NOMO-1 (cell line): ENCODE data around the gene DEDD.
A peak's percentile ranks its signal among the peaks of the same experiment; 100 is the strongest.

Experiments used
- DNase-seq, 2 experiments: peaks; one replicate each; lab custom pipeline; 2025; ENCODE audit not compliant: unreplicated experiment in 2 of 2; lab: John Stamatoyannopoulos, UW

The DEDD gene, protein sequence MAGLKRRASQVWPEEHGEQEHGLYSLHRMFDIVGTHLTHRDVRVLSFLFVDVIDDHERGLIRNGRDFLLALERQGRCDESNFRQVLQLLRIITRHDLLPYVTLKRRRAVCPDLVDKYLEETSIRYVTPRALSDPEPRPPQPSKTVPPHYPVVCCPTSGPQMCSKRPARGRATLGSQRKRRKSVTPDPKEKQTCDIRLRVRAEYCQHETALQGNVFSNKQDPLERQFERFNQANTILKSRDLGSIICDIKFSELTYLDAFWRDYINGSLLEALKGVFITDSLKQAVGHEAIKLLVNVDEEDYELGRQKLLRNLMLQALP

DNA sequence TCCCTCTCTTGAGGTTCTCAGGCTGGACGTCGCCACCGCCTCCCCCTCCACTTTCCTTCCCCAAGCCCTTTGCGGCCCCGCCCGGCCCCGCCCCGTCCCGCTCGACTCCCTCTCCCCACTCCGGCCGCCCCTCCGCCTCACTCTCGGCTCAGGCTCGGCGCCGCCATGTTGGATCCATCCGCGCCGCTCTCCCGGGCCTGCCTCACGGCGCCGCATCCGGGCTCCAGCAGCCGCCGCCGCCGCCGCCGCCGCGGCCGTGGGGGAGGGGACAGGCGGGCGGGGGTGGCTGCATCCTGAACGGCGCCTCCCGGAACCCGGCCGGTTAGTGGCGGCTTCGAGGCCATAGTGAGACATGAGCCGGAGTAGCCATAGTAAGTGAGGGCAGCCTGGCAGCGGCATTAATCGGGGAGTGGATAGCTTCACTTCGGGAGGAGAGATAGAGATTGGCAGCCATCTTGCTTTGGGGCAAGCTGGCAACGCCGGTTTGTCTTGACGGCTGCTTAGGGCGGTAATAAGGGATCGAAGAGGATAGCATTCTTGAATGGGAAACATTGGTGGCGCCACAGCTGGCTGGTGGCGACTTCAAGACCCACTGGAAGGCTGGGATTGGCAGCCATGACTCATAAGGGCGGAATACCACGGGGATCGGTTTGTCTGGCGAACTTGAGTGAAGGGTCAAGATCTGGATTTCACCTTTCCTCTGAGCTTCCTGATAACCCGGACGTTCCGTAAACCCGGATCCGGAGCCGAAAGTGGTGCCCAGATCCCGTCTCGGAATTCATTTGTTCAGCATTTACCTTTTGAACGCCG, at the start of gene DEDD:
DEDD (minus strand) TSS at position 258 of the 810 bp plus-strand sequence. CDS start 8,205 bp downstream, outside the sequence.
- peak; percentile 95 to 99 for DNase-seq

DNA sequence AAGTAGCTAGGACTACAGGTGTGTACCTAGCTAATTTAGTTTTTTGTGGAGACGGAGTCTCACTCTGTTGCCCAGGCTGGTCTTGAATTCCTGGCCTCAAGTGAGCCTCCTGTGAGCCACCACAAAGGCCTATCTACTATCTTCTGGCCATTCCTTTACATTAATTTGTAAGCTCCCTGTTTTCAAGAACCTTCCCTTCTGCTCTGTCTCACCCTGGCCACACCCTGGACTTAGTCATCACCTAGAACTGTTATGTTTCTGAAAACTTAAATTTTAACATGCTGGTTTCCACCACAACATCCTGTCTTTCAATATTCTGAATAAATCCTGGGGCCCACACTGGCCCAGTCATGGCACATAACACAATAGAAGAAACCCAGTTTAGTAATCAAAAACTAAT, 49.7 kb upstream of the DEDD start:
- DNase-seq = peak; percentile 70 to 79

DNA sequence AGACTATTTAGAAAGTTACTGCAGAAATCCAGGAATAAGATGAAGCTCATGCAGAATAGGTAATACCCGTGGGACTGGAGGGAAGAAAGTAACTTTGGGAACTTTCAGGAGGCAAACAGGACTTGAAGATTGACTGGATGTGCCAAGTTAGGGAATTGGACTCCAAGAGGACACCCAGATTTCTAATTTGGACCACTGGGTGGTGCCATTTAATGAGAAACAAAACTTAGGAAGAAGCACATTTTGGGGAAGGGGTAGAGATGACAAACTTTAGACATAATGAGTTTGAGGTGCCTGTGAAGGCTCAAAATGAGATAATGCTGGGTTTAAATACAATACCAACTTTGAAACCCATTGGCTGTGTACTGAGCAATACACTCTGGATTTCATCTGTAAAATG, 48.2 kb upstream of the DEDD start:
- DNase-seq = no peak

DNA sequence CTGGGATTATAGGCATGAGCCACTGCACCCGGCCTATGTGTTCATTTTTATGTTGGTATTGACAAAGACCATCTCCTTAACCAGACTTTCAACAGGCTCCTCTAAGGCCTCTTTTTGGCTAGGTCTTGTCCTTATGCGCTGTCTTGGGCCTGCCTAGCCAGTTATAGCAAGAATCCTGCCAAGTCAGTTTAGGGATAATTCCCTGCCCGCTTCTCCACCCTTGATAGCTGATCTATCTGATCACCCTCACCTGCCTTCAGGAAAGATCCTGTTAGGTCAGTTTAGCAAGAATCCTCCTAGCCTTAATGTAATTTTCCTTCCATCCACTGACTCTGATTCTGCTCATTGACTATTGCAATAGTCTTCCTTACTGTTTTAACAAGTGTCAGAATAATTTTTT, 47.2 kb upstream of the DEDD start:
- DNase-seq = no peak

DNA sequence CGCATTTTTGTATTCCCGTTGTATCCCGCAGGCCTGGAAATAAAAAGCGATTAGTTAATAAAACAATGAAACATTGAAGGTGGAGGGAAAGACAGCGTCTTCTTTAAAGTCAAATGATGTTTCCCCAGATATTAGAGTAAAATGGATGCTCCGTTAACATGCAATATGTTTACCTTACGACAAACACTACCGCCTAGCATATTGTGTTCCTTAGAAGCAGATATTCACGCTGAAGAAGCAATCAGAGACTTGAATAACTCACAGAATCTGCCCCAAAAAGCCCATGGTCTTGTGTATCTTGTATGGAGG, 45.4 kb upstream of the DEDD start:
- no peak for DNase-seq

DNA sequence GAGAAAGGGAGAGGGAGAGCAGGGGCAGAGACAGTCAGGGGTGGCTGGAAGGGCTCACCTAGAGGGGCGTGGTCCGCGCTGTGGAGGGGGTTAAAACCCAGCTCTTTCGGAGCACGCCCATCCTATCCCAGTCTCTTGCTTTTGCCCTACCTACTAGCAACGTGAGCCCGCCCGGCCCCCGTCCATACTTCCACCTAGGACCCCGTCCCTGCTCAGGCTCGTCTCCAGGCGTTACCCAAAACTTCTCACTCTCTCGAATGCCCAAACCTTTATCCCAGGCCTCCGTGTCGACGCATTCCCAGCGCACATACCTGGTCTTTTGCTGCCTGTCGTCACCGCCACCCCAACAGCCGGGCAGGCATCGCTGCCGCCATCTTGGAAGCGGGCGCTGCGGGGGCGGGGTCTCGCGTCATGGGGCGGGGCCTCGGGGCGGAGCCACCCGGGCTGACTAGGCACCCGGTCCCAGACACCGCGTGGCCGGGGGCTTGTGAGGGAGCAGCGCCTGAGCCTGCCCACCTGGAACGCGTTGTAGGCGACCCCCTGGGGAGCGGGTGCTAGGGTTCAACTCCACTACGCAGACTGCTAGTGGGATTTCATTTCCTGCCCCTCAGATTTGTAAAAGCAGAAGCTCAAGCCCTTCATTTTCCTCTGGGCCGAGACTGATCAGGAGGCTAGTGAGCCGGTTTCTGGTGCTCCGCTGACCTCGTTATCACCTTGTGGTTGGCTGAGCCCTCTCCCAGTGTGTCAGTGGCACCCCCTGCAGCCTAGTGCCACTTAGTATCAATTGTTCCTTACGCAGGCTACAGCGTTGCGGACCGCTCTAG, 44.9 kb upstream of the DEDD start, which contains the start of gene B4GALT3:
B4GALT3 (minus strand) TSS at position 396 of the 824 bp plus-strand sequence. CDS start 1,447 bp downstream, outside the sequence.
- DNase-seq = peak; percentile 76 to 78

DNA sequence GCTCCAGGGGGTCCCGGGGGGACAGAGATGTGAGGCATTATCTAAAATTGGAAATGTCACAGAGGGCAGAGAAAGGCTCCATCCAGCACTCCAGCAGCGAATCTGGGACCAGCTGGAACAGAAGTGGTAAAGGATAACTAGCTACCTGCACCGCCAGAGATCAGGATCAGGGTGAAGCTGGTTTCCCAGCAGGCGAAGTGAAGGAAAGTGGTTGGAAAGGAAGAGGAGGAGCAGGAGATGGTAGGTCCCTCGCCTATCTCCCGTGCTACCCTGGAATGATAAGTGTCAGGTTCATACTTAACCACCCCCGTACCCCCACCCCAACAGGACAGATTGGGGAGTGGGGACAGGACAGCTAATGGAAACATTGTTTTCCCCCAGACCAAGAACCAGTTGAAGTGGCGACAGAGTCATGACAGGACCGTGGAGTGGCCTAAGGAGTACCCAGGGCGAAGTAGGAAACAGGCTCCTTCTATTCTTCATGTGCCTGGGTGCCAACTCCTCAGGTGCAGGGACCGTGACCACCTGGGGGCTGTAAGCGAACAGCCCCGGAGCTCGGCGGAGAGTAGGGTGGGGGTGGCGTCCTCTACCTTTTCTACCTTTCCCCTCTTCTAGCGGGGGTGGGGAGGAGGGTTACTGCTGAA, 44.1 kb upstream of the DEDD start:
- no peak for DNase-seq

DNA sequence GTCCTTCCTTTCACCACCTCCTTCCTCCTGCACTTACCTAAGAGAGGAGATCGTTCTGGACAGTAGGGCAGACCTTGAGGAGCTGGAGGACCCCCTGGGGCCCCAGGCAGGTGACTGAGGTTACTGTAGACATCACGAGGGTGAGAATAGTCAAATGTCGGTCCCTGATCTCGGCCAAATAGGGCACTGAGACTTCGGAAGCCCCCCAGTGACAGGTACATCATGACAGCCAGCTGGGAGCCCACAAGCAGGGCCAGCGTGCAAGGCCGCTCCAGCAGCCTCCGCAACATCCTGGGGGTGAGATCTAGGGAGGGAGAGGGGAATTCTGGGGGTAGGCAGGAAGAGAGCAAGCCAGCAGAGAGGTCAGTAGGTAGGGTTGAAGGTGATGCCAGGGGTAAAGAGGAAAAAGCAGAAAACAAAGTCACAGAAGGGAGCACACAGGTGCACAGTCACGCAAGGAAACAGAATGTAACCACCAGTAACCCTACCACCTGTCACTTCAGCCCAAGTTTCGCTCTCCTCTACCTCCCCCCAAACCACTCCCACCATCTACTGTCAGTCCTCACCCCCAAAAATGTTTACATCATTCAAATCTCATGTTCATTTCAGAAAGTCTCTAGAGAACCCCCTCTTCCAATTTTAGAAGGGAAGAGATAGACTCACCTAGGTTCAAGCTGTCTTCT, 43.4 kb upstream of the DEDD start:
- DNase-seq = no peak

DNA sequence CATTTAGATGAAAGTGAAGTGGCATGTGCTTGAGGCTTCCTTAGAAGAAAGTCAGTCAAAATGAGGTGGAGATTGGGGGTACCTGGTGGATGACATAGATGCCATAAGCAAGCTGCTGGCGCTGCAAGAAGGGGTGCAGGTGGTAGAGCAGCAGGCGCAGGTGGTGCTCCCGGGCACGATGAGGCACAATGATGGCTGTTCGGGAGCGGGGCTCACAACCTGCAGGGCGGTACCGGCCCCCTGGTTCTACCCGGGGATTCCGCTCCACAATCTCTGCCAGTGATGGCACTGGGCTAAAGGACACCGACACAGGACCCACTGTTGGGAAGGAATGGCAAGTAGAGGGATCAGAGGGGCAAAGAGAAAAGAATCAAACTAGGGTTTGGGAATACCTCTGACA, 42.4 kb upstream of the DEDD start:
- DNase-seq = no peak

DNA sequence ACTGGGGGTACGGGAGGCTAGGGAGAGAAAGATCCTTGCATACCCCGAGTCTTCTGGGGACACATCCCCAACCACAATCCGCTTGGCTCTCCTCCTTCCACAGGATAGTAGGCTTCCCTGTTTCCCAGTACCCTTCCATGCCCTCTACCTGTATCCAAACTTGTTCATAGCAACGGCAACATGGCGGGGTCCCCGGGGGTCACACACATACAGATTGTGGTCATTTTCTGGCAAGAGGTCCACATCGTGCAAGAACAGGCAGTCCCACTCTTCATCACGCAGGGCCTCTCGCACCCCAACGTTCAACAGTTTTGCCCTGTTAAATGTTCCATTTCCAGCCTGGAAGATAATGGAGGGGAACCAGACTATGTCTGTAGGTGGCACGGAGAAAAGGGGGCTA, 41.2 kb upstream of the DEDD start:
- DNase-seq = no peak

DNA sequence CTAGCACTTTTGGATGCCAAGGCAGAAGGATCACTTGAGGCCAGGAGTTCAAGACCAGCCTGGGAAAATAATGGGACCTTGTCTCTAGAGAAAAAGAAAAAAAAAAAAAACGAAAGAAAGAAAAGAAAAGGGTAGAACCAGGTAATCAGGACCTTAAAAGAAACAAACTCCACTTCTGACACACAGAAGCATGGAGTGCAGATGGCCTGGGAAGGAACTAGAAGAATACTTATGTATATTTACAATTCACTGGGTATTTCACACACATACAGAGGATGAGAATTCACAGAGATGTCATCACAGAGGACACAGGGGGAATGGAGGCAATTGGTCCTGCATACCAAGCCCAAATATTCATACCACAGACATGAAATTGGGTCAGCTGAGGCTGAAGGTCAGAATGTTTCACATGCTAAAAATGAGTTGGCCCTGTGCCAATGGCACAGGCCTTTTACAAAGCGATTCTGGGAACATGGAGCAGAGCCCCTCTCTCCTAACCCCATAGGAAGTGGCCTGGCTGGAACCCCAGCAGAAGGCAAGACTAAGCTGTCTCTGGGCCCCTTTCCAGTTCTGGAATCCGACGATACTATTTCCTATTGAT, 40.4 kb upstream of the DEDD start:
- no peak for DNase-seq

DNA sequence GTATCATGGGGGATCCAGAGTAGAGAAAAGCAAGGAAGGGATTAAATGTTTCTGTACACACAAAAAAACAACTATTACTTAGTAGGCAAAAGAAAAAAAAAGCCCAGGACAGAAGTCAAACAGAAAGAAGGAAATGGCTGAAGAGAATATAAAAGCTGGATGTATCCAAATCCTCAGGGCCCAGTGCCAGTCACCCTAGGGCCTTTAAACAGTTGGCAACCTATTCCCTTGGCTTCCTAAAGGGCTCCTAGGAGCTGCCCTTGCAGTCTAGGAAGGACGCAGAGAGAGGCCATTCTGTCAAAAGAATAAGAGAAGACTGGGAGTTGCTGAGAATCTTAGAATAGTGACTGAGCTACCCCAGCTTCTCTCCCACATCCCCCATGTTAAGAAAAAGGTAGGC, 39.9 kb upstream of the DEDD start:
- DNase-seq = no peak

DNA sequence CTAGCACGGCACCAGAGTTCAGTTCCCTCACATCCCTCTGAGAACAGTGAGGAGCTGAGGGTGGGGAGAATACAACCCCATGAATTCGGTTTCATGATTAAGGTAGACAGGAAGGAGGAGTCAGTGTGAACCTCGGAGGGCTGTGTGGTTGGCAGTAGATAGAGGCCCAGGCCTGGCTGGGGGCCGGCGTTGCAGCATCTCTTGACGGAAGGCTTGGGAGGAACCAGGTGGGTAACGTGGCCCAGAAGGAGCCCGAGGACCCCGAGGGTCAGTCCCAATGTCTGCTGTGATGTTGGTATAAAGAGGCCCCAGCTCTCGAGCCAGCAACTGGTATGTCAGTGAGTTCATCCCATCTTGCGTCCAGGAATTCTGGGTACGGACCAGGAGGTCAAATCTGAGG, 39.2 kb upstream of the DEDD start:
- no peak for DNase-seq

DNA sequence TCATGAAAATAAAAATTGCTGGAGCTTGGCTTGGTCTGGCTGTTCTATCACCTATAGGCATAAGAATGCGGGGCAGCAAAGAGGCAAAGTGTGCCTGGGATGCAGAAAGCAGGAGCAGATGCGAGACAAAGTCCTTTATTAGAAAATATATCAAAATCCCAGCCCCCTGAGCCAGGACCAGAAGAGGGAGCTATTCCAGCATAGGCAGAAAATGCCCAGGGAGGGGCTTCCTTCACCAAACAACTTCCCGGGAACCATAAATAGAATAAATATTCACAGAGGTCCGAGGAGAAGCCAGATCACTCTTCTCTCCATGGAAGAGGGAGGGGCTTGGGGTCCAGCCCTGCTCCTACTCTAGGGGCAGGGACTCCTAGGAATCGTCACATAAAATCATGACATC, 38.7 kb upstream of the DEDD start:
- no peak for DNase-seq

DNA sequence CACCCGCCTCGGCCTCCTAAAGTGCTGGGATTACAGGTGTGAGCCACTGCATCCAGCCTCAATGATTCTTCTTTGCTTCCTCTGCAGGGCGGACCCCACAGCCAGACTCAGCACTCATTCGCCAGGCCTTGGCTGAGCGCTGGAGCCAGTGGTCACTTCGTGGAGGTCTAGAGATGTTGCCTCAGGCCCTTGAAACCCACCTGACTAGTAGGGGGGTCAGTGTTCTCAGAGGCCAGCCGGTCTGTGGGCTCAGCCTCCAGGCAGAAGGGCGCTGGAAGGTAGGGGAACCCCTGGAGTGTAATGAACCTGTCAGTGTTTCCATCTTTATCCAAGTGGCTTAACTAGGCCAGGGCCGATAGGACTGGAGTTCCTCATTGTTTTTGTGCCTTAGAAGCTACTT, 36.4 kb upstream of the DEDD start:
- DNase-seq = no peak

DNA sequence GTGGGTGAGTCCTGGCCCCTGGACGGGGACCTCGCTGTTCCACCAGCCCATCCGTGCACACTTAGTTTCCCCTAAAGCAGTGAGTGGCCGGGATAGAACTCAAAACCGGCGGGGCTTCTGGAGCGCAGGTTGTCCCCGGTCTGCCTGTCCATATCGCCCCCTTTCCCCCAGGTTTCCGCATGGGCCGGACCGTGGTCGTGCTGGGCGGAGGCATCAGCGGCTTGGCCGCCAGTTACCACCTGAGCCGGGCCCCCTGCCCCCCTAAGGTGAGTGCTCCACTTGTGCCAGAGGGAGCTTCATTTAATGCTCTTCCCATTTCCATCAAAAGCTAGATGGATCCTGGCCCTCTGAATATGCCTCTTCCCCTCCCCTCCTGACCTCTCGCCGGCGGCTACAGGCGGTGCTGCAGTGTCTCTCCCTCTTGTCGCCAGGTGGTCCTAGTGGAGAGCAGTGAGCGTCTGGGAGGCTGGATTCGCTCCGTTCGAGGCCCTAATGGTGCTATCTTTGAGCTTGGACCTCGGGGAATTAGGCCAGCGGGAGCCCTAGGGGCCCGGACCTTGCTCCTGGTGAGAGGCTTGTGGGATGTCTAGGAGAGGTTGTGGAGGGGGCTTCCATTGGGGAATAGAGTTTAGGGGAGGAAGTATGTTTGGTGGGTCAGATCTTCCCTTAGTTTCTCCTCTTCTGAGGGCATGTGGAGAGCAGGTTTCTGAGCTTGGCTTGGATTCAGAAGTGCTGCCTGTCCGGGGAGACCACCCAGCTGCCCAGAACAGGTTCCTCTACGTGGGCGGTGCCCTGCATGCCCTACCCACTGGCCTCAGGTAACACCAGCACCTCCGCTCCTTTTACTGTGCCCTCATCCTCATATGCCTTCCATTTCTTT, 34.4 kb upstream of the DEDD start:
- peak in 1 of 2 experiments; percentile 15 for DNase-seq

DNA sequence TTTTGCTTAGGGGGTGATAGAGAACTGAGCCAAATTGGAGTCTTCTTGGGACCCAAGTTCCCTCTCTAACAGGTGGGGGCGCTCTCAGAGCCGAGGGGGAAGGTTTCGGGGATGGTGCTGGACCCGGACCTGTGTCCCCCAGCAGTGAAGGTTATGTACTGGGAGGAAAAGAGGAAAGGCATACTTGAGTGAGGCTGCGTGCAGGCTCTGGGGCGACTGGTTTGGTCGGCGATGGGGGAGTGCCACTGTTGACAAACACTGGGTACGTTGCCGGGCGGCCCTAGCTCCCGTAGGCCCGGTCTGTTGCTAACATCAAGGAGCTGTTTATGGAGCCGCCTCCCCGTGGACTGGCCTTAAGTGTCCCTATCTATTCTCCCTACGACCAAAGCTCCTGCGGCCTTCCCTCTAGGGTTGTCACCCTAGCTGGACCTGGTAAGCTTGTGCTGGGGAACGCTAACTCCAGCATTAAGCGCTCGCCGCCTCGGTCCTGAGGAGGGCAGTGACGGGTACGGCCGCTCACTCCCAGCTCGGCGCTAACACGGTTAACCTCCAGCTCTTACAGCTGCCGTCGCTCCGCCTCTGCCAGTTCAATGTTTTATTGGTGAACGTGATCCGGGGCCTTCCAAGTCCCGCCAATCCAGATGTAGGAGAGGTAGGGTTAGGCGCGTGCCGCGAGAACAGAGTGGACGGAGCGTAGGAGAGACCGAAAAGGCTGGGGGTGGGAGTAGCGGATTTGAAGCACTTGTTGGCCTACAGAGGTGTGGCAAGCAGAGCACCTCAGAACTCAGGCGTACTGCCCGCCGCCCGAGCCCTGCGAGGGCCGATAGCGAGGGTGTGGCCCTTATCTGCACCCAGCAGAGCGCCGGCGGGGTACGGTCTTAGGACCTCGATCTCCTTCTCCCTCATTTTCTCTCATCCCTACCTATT, 33.5 kb upstream of the DEDD start, which contains the start of gene PPOX:
PPOX (plus strand) TSS at position 685 of the 927 bp plus-strand sequence. CDS start 422 bp downstream, outside the sequence.
- peak; percentile 97 to 99 for DNase-seq
